Parathyroid adenoma (tissue), 2 donors: ENCODE data around the gene MAP2K5.

Experiments used
- H2AFZ ChIP-seq: fragments of 300-600 bp; sonication (generic); one replicate; pipeline ENCODE4 v1.7.0; 2017; ENCODE audit warnings: antibody characterized with exemption, mild to moderate bottlenecking
- H3K27ac ChIP-seq: fragments of 300-600 bp; sonication (generic); one replicate; pipeline ENCODE4 v1.7.0; 2017
- H3K27me3 ChIP-seq: fragments of 300-600 bp; sonication (generic); one replicate; pipeline ENCODE4 v1.7.0; 2017; ENCODE audit warnings: low read length; ENCODE audit not compliant: control insufficient read depth, insufficient read depth
- H3K36me3 ChIP-seq: fragments of 300-600 bp; sonication (generic); one replicate; pipeline ENCODE4 v1.7.0; 2017; ENCODE audit warnings: low read length; ENCODE audit not compliant: control insufficient read depth, insufficient read depth
- H3K4me1 ChIP-seq: fragments of 300-600 bp; sonication (generic); one replicate; pipeline ENCODE4 v1.7.0; 2017; ENCODE audit warnings: control low read depth
- H3K4me2 ChIP-seq: fragments of 300-600 bp; sonication (generic); one replicate; pipeline ENCODE4 v1.7.0; 2017; ENCODE audit warnings: low read length
- H3K4me3 ChIP-seq: fragments of 300-600 bp; sonication (generic); one replicate; pipeline ENCODE4 v1.7.0; 2017; ENCODE audit warnings: low read depth, low read length
- H3K79me2 ChIP-seq: fragments of 300-600 bp; sonication (generic); one replicate; pipeline ENCODE4 v1.7.0; 2017; ENCODE audit warnings: control low read depth
- H3K9ac ChIP-seq: fragments of 300-600 bp; sonication (generic); one replicate; pipeline ENCODE4 v1.7.0; 2017; ENCODE audit warnings: mild to moderate bottlenecking
- H3K9me3 ChIP-seq: fragments of 300-600 bp; sonication (generic); one replicate; pipeline ENCODE4 v1.7.0; 2017; ENCODE audit warnings: low read length; ENCODE audit not compliant: control insufficient read depth
- CTCF ChIP-seq: fragments of 300-600 bp; sonication (generic); IDR thresholded peaks from one replicate; pipeline ENCODE4 v1.7.0; 2017; ENCODE audit warnings: antibody characterized with exemption, mild to moderate bottlenecking
- donor health status: primary hyperparathyroidism.

The MAP2K5 gene

GRCh38 chr15:67792250-67792942, 249.9 kb downstream of the MAP2K5 start:
- no peaks in the 10 kb centered on the region for H3K79me2 ChIP-seq

GRCh38 chr15:67794832-67795574, 252.5 kb downstream of the MAP2K5 start:
- no peaks in the 10 kb centered on the region for H3K36me3 ChIP-seq
- H3K9me3 ChIP-seq: no peaks in the 10 kb centered on the region
- H3K4me3 ChIP-seq: no peak overlapping the region
- H2AFZ ChIP-seq: no peak overlapping the region
- H3K79me2 ChIP-seq: no peaks in the 10 kb centered on the region
- no peak overlapping the region for H3K27ac ChIP-seq
- no peak overlapping the region for H3K4me2 ChIP-seq
- H3K4me1 ChIP-seq: no peaks in the 10 kb centered on the region
- no peaks in the 10 kb centered on the region for H3K27me3 ChIP-seq
- TF ChIP-seq CTCF: no peak
- no peak overlapping the region for H3K9ac ChIP-seq

More at GRCh38 chr15:67792250-67792942, 249.9 kb downstream of the MAP2K5 start:
- Histone ChIP-seq H3K36me3 (no peaks in the 10 kb centered on the region), H3K9ac (no peak overlapping the region), H3K4me2 (no peak overlapping the region), H2AFZ (no peak overlapping the region), H3K27ac (no peak overlapping the region), H3K4me1 (no peaks in the 10 kb centered on the region), H3K4me3 (no peak overlapping the region), H3K9me3 (no peaks in the 10 kb centered on the region), H3K27me3 (no peaks in the 10 kb centered on the region)
- TF ChIP-seq CTCF: no peak

GRCh38 chr15:67796196-67797127, 254.0 kb downstream of the MAP2K5 start:
- no peaks in the 10 kb centered on the region for H3K36me3 ChIP-seq
- H3K4me1 ChIP-seq: no peaks in the 10 kb centered on the region
- no peaks in the 10 kb centered on the region for H3K79me2 ChIP-seq
- H3K4me2 ChIP-seq: no peak overlapping the region
- H3K9ac ChIP-seq: no peak overlapping the region
- H3K27me3 ChIP-seq: no peaks in the 10 kb centered on the region
- no peak overlapping the region for H2AFZ ChIP-seq
- H3K27ac ChIP-seq: no peak overlapping the region
- no peak for TF ChIP-seq CTCF
- no peaks in the 10 kb centered on the region for H3K9me3 ChIP-seq
- no peak overlapping the region for H3K4me3 ChIP-seq

GRCh38 chr15:67799801-67800205, 257.3 kb downstream of the MAP2K5 start:
- no peak for TF ChIP-seq CTCF
- no peak overlapping the region for H3K27ac ChIP-seq
- H3K9me3 ChIP-seq: no peaks in the 10 kb centered on the region
- H3K79me2 ChIP-seq: no peaks in the 10 kb centered on the region
- H3K4me1 ChIP-seq: peaks cover 13% of the 10 kb centered on the region
- no peaks in the 10 kb centered on the region for H3K36me3 ChIP-seq
- H3K9ac ChIP-seq: no peak overlapping the region
- no peak overlapping the region for H3K4me2 ChIP-seq
- no peak overlapping the region for H2AFZ ChIP-seq
- H3K27me3 ChIP-seq: no peaks in the 10 kb centered on the region
- H3K4me3 ChIP-seq: no peak overlapping the region
